SK-N-SH (cell line): ENCODE measurements around the gene NSMCE3. TPM values are rescaled to one million over a fixed set of nuclear protein-coding genes. Genes with fewer than 3 reads are reported as not detected.

ENCODE experiments used
- CTCF ChIA-PET: fragments of 300-600, 350-600 bp; formaldehyde crosslinking; extraction: SDS; loops from one replicate; lab custom pipeline; 2021; lab: Yijun Ruan, JAX
- POLR2A ChIA-PET: fragments of 350-600 bp; sonication (Branson Sonifier 250); formaldehyde crosslinking; extraction: SDS; loops from one replicate; lab custom pipeline; 2020; ENCODE audit warnings: antibody characterized with exemption, inconsistent platforms; lab: Yijun Ruan, JAX
- DNase-seq: peaks from one replicate; pipeline ENCODE4 v3.0.0; 2012
- H2AFZ ChIP-seq: fragments of 200-600 bp; sonication (generic); 2 replicates; pipeline ENCODE4 v1.8.1; 2016; ENCODE audit warnings: antibody characterized with exemption, mild to moderate bottlenecking, low read depth
- H3F3A ChIP-seq: fragments of 200-600 bp; sonication (generic); replicated peaks from 2 replicates; pipeline ENCODE3; 2016; ENCODE audit warnings: antibody characterized with exemption, mild to moderate bottlenecking; ENCODE audit not compliant: insufficient read depth
- H3K27ac ChIP-seq, 2 experiments: fragments of 200-500 bp in 1 of 2; fragments of 200-600 bp in 1 of 2; sonication (Bioruptor generic) in 1 of 2; sonication (generic), shearing (Covaris generic) in 1 of 2; 2 replicates each; pipeline versions ENCODE4 v1.5.1 to v1.6.1; 2014 to 2016; ENCODE audit warnings: low read depth in 2 of 2, inconsistent platforms in 1 of 2, low read length in 1 of 2, mild to moderate bottlenecking in 1 of 2, mixed read lengths in 1 of 2
- H3K27me3 ChIP-seq: fragments of 200-600 bp; sonication (generic), shearing (Covaris generic); 2 replicates; pipeline ENCODE4 v1.6.1; 2016; ENCODE audit warnings: mixed run types; ENCODE audit not compliant: insufficient read depth
- H3K36me3 ChIP-seq, 2 experiments: fragments of 200-500 bp in 1 of 2; fragments of 200-600 bp in 1 of 2; sonication (Bioruptor generic) in 1 of 2; sonication (generic) in 1 of 2; replicated peaks in 1 of 2; 2 replicates each; pipeline versions ENCODE3 to v1.5.1; 2014 to 2016; ENCODE audit warnings: low read length in 1 of 2, mild to moderate bottlenecking in 1 of 2; ENCODE audit not compliant: insufficient read depth in 2 of 2, control insufficient read depth in 1 of 2
- H3K4me1 ChIP-seq, 2 experiments: fragments of 200-500 bp in 1 of 2; fragments of 200-600 bp in 1 of 2; sonication (Bioruptor generic) in 1 of 2; sonication (generic), shearing (Covaris generic) in 1 of 2; 2 replicates each; pipeline versions ENCODE4 v1.5.1 to v1.6.1; 2014 to 2016; ENCODE audit warnings: low read depth in 1 of 2, low read length in 1 of 2, mixed run types in 1 of 2; ENCODE audit not compliant: insufficient read depth in 2 of 2, control insufficient read depth in 1 of 2
- H3K4me2 ChIP-seq: fragments of 200-600 bp; sonication (generic), shearing (Covaris generic); 2 replicates; pipeline ENCODE4 v1.6.1; 2017; ENCODE audit warnings: mixed run types
- H3K4me3 ChIP-seq, 2 experiments: fragments of 200-500 bp in 1 of 2; fragments of 200-600 bp in 1 of 2; sonication (Bioruptor generic) in 1 of 2; sonication (generic), shearing (Covaris generic) in 1 of 2; 2 replicates each; pipeline versions ENCODE4 v1.5.1 to v1.8.1; 2014 to 2016; ENCODE audit warnings: low read depth in 2 of 2, inconsistent platforms in 1 of 2, low read length in 1 of 2, mild to moderate bottlenecking in 1 of 2, mixed read lengths in 1 of 2, moderate library complexity in 1 of 2
- H3K79me2 ChIP-seq: fragments of 200-600 bp; sonication (generic); 2 replicates; pipeline ENCODE4 v1.8.1; 2017; ENCODE audit warnings: mild to moderate bottlenecking; ENCODE audit not compliant: insufficient read depth
- H3K9ac ChIP-seq: fragments of 200-600 bp; sonication (generic); 2 replicates; pipeline ENCODE4 v1.6.1; 2017; ENCODE audit warnings: mixed run types
- H3K9me2 ChIP-seq: fragments of 200-600 bp; sonication (generic); 2 replicates; pipeline ENCODE4 v1.6.1; 2017; ENCODE audit warnings: mixed run types
- H3K9me3 ChIP-seq: fragments of 200-600 bp; sonication (generic); 2 replicates; pipeline ENCODE4 v1.6.1; 2017; ENCODE audit warnings: mixed run types, mild to moderate bottlenecking, moderate library complexity
- H4K20me1 ChIP-seq: fragments of 200-600 bp; sonication (generic); 2 replicates; pipeline ENCODE4 v1.6.1; 2017; ENCODE audit warnings: mild to moderate bottlenecking, mixed run types; ENCODE audit not compliant: insufficient read depth
- ELF1 ChIP-seq: IDR thresholded peaks from 2 replicates; pipeline ENCODE4 v1.4.0; 2012
- FOXM1 ChIP-seq: IDR thresholded peaks from 2 replicates; pipeline ENCODE4 v1.4.0; 2012; ENCODE audit warnings: low read depth, mild to moderate bottlenecking
- JUND ChIP-seq: IDR thresholded peaks from 2 replicates; pipeline ENCODE4 v1.4.0; 2012
- MXI1 ChIP-seq: IDR thresholded peaks from 2 replicates; pipeline ENCODE4 v1.6.1; 2012; ENCODE audit warnings: mild to moderate bottlenecking, low read depth, low read length, improper control_type of control experiment
- NFIC ChIP-seq: IDR thresholded peaks from 2 replicates; pipeline ENCODE4 v1.4.0; 2012; ENCODE audit warnings: borderline replicate concordance
- POLR2AphosphoS5 ChIP-seq: IDR thresholded peaks from 2 replicates; pipeline ENCODE4 v1.6.1; 2012; ENCODE audit warnings: low read depth, low read length
- RAD21 ChIP-seq: IDR thresholded peaks from 2 replicates; pipeline ENCODE4 v1.6.1; 2012; ENCODE audit warnings: mild to moderate bottlenecking, low read length
- RXRA ChIP-seq: IDR thresholded peaks from 2 replicates; pipeline ENCODE4 v1.4.0; 2012; ENCODE audit warnings: low read depth, mild to moderate bottlenecking, borderline replicate concordance
- SMC3 ChIP-seq: IDR thresholded peaks from 2 replicates; pipeline ENCODE4 v1.6.1; 2012; ENCODE audit warnings: low read depth, low read length, improper control_type of control experiment
- TAF1 ChIP-seq: IDR thresholded peaks from 2 replicates; pipeline ENCODE4 v1.6.1; 2012; ENCODE audit warnings: low read depth, mild to moderate bottlenecking, low read length, moderate library complexity, borderline replicate concordance
- WGBS: methylation state at CpG from one replicate; pipeline ENCODE4 v1.1.6; 2017; ENCODE audit warnings: low lambda C conversion rate; 5-methylcytosine and 5-hydroxymethylcytosine counted together
- polyA plus RNA-seq, 3 experiments: library from polyadenylated mRNA; depleted of rRNA; stranded (reverse); fragments of >200 nt; gene quantifications; 2 replicates each; pipeline ENCODE4 v1.2.3, GENCODE V29; 2012

Gene NSMCE3
- polyA plus RNA-seq, 1 of the 3 experiments (the other 2 are of a cell fraction), result 5.5 TPM

DNA sequence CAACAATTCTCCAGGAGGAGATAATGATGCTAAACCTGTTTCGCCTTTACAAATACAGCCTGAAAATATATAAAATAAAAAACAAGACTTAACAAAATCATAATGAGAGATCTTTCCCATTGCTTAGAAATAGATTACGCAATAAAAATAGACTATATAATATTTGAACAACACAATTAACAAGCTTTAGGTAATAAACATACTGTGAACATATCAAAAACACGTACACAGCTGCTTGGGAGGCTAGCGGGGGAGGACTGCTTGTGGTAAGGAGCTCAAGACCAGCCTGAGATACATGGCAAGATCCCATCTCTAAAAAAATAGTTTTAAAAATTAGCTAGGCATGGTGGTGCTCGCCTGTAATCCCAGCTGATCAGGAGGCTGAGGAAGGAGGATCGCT is 8.7 kb downstream of the NSMCE3 start:
- Histone ChIP-seq H3K27me3 (no peaks in the 10 kb centered on the region), H3K9me2 (no peaks in the 10 kb centered on the region), H4K20me1 (no peaks in the 10 kb centered on the region), H3K4me3 (no peak overlapping the region), H3K4me1 (no peaks in the 10 kb centered on the region), H3K9me3 (no peaks in the 10 kb centered on the region), H3K79me2 (no peaks in the 10 kb centered on the region; the same call in 1 of the 2 replicates), H3K9ac (no peak overlapping the region), H3F3A (no peaks in the 10 kb centered on the region), H3K27ac (no peak overlapping the region), H3K4me2 (no peak overlapping the region), H2AFZ (no peak overlapping the region), H3K36me3 (no peaks in the 10 kb centered on the region)
- WGBS, result 84% methylated on average over 6 of the region's 6 CpGs
- ChIA-PET POLR2A (no interaction called here), CTCF (no interaction called here)
- no peak for DNase-seq
- TF ChIP-seq MXI1 (no peak), NFIC (no peak), JUND (no peak), TAF1 (no peak)

DNA sequence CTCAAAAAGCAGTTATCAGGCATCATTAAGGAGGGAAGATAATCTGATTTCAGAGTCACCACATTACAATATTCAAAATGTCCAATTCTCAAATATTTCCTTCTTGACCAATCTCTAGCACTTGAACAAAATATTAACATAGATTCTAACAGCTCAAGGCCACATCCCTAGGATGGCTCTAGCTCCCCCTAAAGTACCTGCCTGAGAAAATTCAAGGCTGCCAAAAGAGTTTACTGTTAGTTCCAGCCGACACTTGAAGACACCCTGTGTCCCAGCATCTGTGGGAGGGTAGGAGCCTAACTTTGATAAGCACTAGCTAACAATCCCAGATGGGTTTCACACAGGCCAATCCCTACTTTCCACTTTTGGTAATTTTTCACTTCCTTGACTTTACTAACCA is 10.4 kb downstream of the NSMCE3 start:
- H3K27ac ChIP-seq, result no peak overlapping the region
- H3K9ac ChIP-seq, result no peak overlapping the region
- no peak overlapping the region for H3K4me2 ChIP-seq
- no peaks in the 10 kb centered on the region for H3K4me1 ChIP-seq
- no peaks in the 10 kb centered on the region; the same call in 1 of the 2 replicates for H3K79me2 ChIP-seq
- H3K9me3 ChIP-seq, result no peaks in the 10 kb centered on the region
- no peak for DNase-seq
- ChIA-PET POLR2A (no interaction called here), CTCF (no interaction called here)
- no peaks in the 10 kb centered on the region for H4K20me1 ChIP-seq
- no peaks in the 10 kb centered on the region; the same call in 1 of the 2 replicates for H3K27me3 ChIP-seq
- no peaks in the 10 kb centered on the region for H3K36me3 ChIP-seq
- no peak overlapping the region for H3K4me3 ChIP-seq
- 30% methylated on average over 1 of the region's 1 CpG for WGBS
- no peaks in the 10 kb centered on the region for H3F3A ChIP-seq
- H2AFZ ChIP-seq, result no peak overlapping the region
- no peaks in the 10 kb centered on the region for H3K9me2 ChIP-seq
- TF ChIP-seq ELF1 (no peak), RAD21 (peak; percentile 13; the same call in 1 of the 2 replicates)

- H3K4me1 ChIP-seq, result no peaks in the 10 kb centered on the region
- no peak overlapping the region for H2AFZ ChIP-seq
- DNase-seq, result no peak
- no peak for TF ChIP-seq FOXM1
- TF ChIP-seq POLR2AphosphoS5, result no peak
- TF ChIP-seq RXRA, result no peak
- TF ChIP-seq SMC3, result no peak
- no peak overlapping the region for H3K4me3 ChIP-seq
- no peak overlapping the region for H3K27ac ChIP-seq
- no peaks in the 10 kb centered on the region for H3K9me3 ChIP-seq
- H3K79me2 ChIP-seq, result no peaks in the 10 kb centered on the region
- H3K4me2 ChIP-seq, result no peak overlapping the region
- ChIA-PET CTCF (no interaction called here), POLR2A (no interaction called here)
- no peaks in the 10 kb centered on the region for H3K36me3 ChIP-seq
- H3K9ac ChIP-seq, result no peak overlapping the region
- no peaks in the 10 kb centered on the region for H3K9me2 ChIP-seq
- no peaks in the 10 kb centered on the region for H4K20me1 ChIP-seq
- no peaks in the 10 kb centered on the region for H3F3A ChIP-seq
- H3K27me3 ChIP-seq, result no peaks in the 10 kb centered on the region; the same call in 1 of the 2 replicates
These were observed 17.4 kb downstream of the NSMCE3 start for GRCh38 chr15:29252234-29252633.
